Activated CD8-positive, alpha-beta T cell treated with anti-CD3 and anti-CD28 coated beads for 36 hours (primary cell): ENCODE results near the gene SMIM10. TPM values are rescaled to one million over a fixed set of nuclear protein-coding genes. Genes with fewer than 3 reads are reported as not detected.
"Not testable (repeated sequence)": the region's sequence is repeated elsewhere in the genome, so short reads cannot be mapped to it uniquely, and the experiment has no call there.

Source experiments
- ATAC-seq: fragments of 200-7000 bp; cut with Tn5 transposase; one replicate; pipeline ENCODE4 v1.10.0; 2021; ENCODE audit warnings: mild to moderate bottlenecking, moderate library complexity
- CTCF ChIA-PET: fragments of 350-600 bp; sonication (Branson Sonifier 250); formaldehyde crosslinking; loops from one replicate; lab custom pipeline; 2021; ENCODE audit warnings: antibody characterized with exemption; lab: Charles Lee
- POLR2A ChIA-PET: fragments of 350-600 bp; sonication (Branson Sonifier 250); formaldehyde crosslinking; loops from one replicate; lab custom pipeline; 2021; ENCODE audit warnings: antibody characterized with exemption; lab: Charles Lee
- DNase-seq: peaks from one replicate; pipeline ENCODE4 v3.0.0-alpha.2; 2020
- H3K27ac Mint-ChIP-seq: one replicate; pipeline ENCODE4 v1.8.0; 2021; ENCODE audit warnings: mild to moderate bottlenecking, mixed read lengths
- H3K27me3 Mint-ChIP-seq: one replicate; pipeline ENCODE4 v1.8.0; 2021; ENCODE audit warnings: mixed read lengths
- H3K36me3 Mint-ChIP-seq: one replicate; pipeline ENCODE4 v1.8.0; 2021; ENCODE audit warnings: low read depth, mixed read lengths
- H3K4me1 Mint-ChIP-seq: one replicate; pipeline ENCODE4 v1.8.0; 2021; ENCODE audit warnings: low read depth, mixed read lengths
- H3K4me3 Mint-ChIP-seq: one replicate; pipeline ENCODE4 v1.8.0; 2021; ENCODE audit warnings: mild to moderate bottlenecking, moderate library complexity, mixed read lengths
- H3K9me3 Mint-ChIP-seq: one replicate; pipeline ENCODE4 v1.8.0; 2021; ENCODE audit warnings: mixed read lengths
- CTCF ChIP-seq: fragments of 200-600 bp; IDR thresholded peaks from one replicate; pipeline ENCODE4 v1.8.0; 2022; ENCODE audit warnings: antibody characterized with exemption, mild to moderate bottlenecking
- intact Hi-C: fragments of 100-400 bp; cut with micrococcal nuclease; formaldehyde crosslinking; loops from one replicate; pipeline ENCODE4 v1.10.0; 2022
- total RNA-seq, 2 experiments: library from RNA; stranded (reverse); gene quantifications; one replicate each; pipeline ENCODE4 v1.2.3, GENCODE V29; 2021

SMIM10 gene
- total RNA-seq, 2 experiments from 2014 or later, result 1.7 to 2.1 TPM

GRCh38 chrX:135009838-135010237, 19.0 kb downstream of the SMIM10 start:
- DNase-seq (no peak), ATAC-seq (no peak)
- H3K4me1 Mint-ChIP-seq, result no peaks in the 10 kb centered on the region
- no peak for TF ChIP-seq CTCF
- H3K27ac Mint-ChIP-seq, result no peak overlapping the region
- no peak overlapping the region for H3K4me3 Mint-ChIP-seq
- CTCF ChIA-PET, result interaction anchor here (1.1 kb wide), 1 partner anchor 44 kb away, joined by 3 read pairs; no protein-coding TSS in a partner anchor
- H3K9me3 Mint-ChIP-seq, result no peaks in the 10 kb centered on the region
- H3K36me3 Mint-ChIP-seq, result no peaks in the 10 kb centered on the region
- no peaks in the 10 kb centered on the region for H3K27me3 Mint-ChIP-seq
- POLR2A ChIA-PET, result no interaction called here
- intact Hi-C loops, result no loop called here

GRCh38 chrX:135010921-135011320, 20.1 kb downstream of the SMIM10 start:
- Mint-ChIP-seq H3K4me1 (no peaks in the 10 kb centered on the region), H3K27me3 (no peaks in the 10 kb centered on the region), H3K36me3 (no peaks in the 10 kb centered on the region), H3K4me3 (no peak overlapping the region), H3K27ac (no peak overlapping the region), H3K9me3 (no peaks in the 10 kb centered on the region)
- ATAC-seq (no peak), DNase-seq (no peak)
- ChIA-PET POLR2A (no interaction called here), CTCF (no interaction called here)
- TF ChIP-seq CTCF, result no peak
- intact Hi-C loops, result no loop called here

DNA sequence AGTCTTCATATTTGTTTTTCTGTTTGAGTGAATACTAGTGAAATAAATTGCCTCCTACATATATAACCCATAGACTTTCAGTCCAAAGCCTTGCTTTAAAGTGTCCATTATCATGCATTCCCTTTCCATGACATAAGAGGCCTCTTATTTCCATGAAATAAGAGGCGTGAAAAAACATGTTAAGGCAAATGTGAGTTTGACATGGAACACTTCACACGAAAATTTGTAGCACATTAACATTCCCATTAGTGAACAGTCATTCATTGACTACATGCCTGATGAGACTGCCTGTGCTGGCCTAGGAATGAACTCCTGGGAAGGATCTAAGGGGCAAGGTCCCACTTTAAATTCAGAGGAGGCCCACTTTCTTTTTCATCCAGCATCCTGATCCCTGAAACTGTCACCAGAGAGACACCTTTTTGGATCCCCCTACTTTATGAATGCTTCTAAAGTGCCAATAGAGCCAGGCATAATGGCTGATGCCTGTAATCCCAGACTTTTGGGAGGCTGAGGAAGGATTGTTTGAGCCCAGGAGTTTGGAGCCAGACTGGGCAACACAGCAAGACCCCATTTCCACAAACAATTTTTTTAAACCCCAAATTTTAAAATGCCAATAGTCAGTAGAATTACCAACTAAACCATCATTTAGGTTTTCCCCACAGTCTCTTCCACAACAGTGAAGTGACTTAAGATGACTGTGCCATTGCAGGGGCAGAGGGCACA, 24.9 kb downstream of the SMIM10 start:
- Mint-ChIP-seq H3K4me3 (no peak overlapping the region), H3K9me3 (no peaks in the 10 kb centered on the region), H3K4me1 (no peaks in the 10 kb centered on the region), H3K27me3 (peaks cover under 1% of the 10 kb centered on the region), H3K27ac (no peak overlapping the region), H3K36me3 (no peaks in the 10 kb centered on the region)
- ATAC-seq (no peak), DNase-seq (no peak)
- no peak for TF ChIP-seq CTCF
- ChIA-PET CTCF (no interaction called here), POLR2A (no interaction called here)
- intact Hi-C loops, result no loop called here

GRCh38 chrX:135019890-135020289, 29.1 kb downstream of the SMIM10 start:
- Mint-ChIP-seq H3K27me3 (peaks cover 14% of the 10 kb centered on the region), H3K4me1 (peaks cover 13% of the 10 kb centered on the region)
- CTCF ChIA-PET, ATAC-seq, DNase-seq, POLR2A ChIA-PET, intact Hi-C loops, H3K36me3 Mint-ChIP-seq, H3K4me3 Mint-ChIP-seq, H3K9me3 Mint-ChIP-seq, H3K27ac Mint-ChIP-seq: not testable (repeated sequence)

DNA sequence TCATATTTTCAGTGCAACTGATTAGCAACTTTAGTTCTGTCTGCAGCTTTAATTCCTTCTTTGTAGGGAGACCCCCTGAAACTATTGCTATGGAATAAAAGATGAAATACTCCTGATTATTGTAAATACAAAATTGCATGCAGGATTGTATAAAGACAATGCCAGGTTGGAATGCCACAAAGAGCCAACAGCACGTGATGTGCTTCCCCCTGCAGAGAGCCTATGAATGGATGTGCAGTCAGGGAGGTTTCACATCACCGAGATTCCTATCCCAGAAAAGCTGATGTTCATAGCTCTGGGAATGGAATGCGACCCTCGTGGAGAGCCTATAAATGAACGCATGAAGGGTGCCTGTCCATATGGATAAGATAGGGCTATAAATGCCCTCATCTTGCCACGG, 33.0 kb downstream of the SMIM10 start:
- H3K27ac Mint-ChIP-seq, CTCF ChIA-PET, H3K4me3 Mint-ChIP-seq, H3K36me3 Mint-ChIP-seq, DNase-seq, intact Hi-C loops, ATAC-seq, H3K9me3 Mint-ChIP-seq, POLR2A ChIA-PET: not testable (repeated sequence)
- Mint-ChIP-seq H3K27me3 (peaks cover 22% of the 10 kb centered on the region), H3K4me1 (peaks cover 13% of the 10 kb centered on the region)

DNA sequence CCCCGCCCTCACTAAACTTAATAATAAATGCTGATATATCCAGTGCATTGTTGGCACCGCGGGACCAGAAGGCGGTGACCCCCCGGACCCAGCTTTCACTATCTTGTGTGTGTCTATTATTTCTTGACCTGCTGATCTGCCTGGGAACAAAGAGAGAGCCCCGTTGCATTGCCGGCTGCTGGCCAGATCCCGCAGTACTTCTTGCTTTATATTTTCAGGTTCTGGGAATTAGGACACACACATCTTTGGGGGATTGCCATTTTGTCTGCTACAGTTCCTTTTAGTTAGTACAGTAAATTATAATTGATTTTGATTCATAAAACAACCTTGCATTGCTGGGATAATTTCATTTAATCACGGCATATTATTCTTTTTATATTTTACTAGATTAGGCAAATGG, 33.7 kb downstream of the SMIM10 start:
- no peaks in the 10 kb centered on the region for H3K9me3 Mint-ChIP-seq
- DNase-seq, result no peak
- peaks cover 23% of the 10 kb centered on the region for H3K27me3 Mint-ChIP-seq
- ATAC-seq, result no peak
- no peak overlapping the region for H3K27ac Mint-ChIP-seq
- no peak overlapping the region for H3K4me3 Mint-ChIP-seq
- intact Hi-C loops, result no loop called here
- POLR2A ChIA-PET, result no interaction called here
- CTCF ChIA-PET, result no interaction called here
- TF ChIP-seq CTCF, result no peak
- H3K36me3 Mint-ChIP-seq, result no peaks in the 10 kb centered on the region
- H3K4me1 Mint-ChIP-seq, result peaks cover 13% of the 10 kb centered on the region

GRCh38 chrX:135030207-135030963, 39.6 kb downstream of the SMIM10 start:
- H3K4me3 Mint-ChIP-seq, CTCF ChIA-PET, H3K27me3 Mint-ChIP-seq, intact Hi-C loops, POLR2A ChIA-PET, H3K27ac Mint-ChIP-seq, ATAC-seq, H3K4me1 Mint-ChIP-seq, H3K9me3 Mint-ChIP-seq, H3K36me3 Mint-ChIP-seq, DNase-seq: not testable (repeated sequence)
